HUES6 (cell line): ENCODE results near the gene AGAP4.
"Not testable (repeated sequence)": the region's sequence is repeated elsewhere in the genome, so short reads cannot be mapped to it uniquely, and the experiment has no call there.

ENCODE experiments used
- H3K27ac ChIP-seq: 2 replicates; pipeline ENCODE4 v1.7.0; 2013; ENCODE audit warnings: low read depth, mild to moderate bottlenecking, low read length, inconsistent platforms
- H3K27me3 ChIP-seq: 2 replicates; pipeline ENCODE4 v1.6.1; 2013; ENCODE audit warnings: low read length; ENCODE audit not compliant: control insufficient read depth, insufficient read depth
- H3K36me3 ChIP-seq: 2 replicates; pipeline ENCODE4 v1.6.1; 2013; ENCODE audit warnings: low read length; ENCODE audit not compliant: control insufficient read depth, insufficient read depth
- H3K4me1 ChIP-seq: 2 replicates; pipeline ENCODE4 v1.6.1; 2013; ENCODE audit warnings: low read length; ENCODE audit not compliant: control insufficient read depth, insufficient read depth
- H3K4me3 ChIP-seq: 2 replicates; pipeline ENCODE4 v1.5.1; 2013; ENCODE audit warnings: low read depth, low read length
- H3K9ac ChIP-seq: one replicate; pipeline ENCODE4 v1.6.1; 2013; ENCODE audit warnings: mild to moderate bottlenecking, low read length
- H3K9me3 ChIP-seq: 2 replicates; pipeline ENCODE4 v1.6.1; 2013; ENCODE audit warnings: low read depth, low read length; ENCODE audit not compliant: control insufficient read depth, insufficient read depth

The AGAP4 gene

DNA sequence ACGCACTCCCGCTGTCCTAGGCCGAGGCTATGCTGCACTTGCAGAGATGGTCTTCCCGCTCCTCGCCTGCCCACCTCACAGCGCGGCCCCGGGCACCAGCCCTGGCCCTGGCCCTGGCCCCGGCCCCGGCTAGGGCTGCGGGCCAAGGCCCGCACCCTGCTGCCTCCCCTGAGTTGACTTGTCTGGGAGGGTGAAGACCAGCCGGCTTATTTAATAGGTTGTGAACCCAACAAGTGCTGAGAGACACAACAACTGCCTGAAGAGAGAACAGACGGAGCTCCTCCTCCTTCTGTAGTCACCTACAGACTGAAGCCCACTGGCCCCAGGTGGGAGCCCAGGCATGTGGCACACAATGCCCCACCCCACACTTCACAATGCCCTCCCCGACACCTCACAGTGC is at the start of gene AGAP4:
Gene AGAP4 (minus strand): TSS at position 101 of the 400 bp plus-strand sequence. CDS start 153 bp downstream, outside the sequence.
- not testable (repeated sequence) for H3K9ac ChIP-seq

DNA sequence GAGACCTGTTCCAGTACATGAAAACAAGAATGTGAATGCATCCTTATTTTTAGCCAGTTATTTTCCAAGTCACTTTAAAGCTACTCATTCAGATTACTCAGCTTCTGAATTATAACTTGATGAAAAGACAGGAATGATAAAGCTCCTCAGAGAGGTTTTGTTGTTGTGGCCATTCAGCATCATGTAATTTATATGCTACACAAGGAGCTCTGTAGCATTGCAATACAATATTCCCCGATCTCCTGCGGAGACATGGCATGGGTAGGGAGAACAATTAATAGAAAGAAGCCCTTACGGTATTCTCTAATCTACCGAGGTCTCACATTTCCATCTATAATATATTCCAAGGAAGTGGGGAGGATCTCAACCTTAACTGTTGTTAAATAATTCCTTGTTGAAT is 43.4 kb upstream of the AGAP4 start:
- H3K4me3 ChIP-seq, H3K4me1 ChIP-seq, H3K27ac ChIP-seq, H3K27me3 ChIP-seq, H3K36me3 ChIP-seq, H3K9ac ChIP-seq, H3K9me3 ChIP-seq: not testable (repeated sequence)

More for the DNA sequence above, at the start of gene AGAP4:
- not testable (repeated sequence) for H3K36me3 ChIP-seq, H3K9me3 ChIP-seq, H3K4me3 ChIP-seq, H3K4me1 ChIP-seq, H3K27me3 ChIP-seq, H3K27ac ChIP-seq

DNA sequence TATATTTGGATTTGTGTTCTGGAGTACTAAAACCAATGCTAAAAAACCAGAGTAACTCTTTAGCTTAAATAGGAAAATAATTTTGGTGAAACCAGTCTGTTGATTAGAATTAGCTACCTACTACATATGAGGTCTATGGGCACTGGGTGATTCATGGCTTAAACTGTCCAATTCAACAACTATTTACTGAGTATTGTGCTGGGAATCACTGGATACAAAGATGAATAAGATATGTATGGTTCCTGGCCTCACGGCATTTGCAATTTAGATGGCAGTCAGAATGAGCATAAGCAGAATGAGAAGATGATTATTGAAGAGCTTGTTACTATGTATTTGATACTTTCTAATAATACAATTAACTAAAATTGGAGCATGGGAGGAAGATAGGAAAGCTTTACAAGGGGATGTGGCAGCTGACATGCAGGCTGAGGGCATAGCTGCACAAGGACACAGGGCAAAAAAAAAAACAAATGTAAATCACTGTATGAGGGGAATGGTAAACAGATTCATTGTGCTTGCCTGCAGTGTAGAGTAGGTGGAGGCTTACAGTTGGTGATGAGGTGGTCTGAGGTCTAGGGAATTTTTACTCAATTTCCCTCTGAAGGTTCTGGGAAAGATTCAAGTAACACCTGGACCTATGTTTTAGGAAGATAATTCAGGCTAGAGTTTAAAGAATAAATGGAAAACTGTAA is 42.4 kb upstream of the AGAP4 start:
- not testable (repeated sequence) for H3K9me3 ChIP-seq, H3K27me3 ChIP-seq, H3K36me3 ChIP-seq, H3K9ac ChIP-seq, H3K27ac ChIP-seq, H3K4me1 ChIP-seq, H3K4me3 ChIP-seq

DNA sequence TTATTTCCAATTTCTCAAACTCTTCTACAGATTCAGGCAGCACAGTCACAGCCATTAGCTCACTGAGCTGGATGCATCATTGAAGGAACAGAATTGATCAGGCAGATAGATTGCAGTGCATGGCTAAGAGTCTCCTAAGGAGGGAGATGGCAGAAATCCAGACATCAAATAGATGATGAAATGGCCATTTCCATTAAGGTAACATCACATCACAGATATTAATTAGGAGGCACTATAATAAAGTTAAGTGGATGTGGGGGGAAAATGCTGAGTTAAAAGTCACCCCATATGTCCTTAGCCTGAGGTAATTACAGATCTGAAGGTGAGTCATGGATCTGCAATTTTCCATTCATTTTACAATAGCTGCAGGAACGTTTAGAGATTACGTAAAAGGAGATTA is 35.6 kb upstream of the AGAP4 start:
- H3K27ac ChIP-seq, H3K4me1 ChIP-seq, H3K9me3 ChIP-seq, H3K27me3 ChIP-seq, H3K4me3 ChIP-seq, H3K36me3 ChIP-seq, H3K9ac ChIP-seq: not testable (repeated sequence)

DNA sequence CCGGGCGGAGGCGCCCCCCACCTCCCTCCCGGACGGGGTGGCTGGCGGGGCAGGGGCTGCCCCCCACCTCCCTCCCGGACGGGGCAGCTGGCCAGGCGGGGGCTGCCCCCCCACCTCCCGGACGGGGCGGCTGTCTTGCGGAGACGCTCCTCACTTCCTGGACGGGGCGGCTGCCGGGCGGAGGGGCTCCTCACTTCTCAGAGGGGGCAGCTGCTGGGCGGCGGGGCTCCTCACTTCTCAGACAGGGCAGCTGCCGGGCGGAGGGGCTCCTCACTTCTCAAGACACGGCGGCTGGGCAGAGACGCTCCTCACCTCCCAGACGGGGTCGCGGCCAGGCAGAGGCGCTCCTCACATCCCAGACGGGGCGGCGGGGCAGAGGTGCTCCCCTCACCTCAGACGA is 18.1 kb upstream of the AGAP4 start:
- H3K9ac ChIP-seq, H3K27me3 ChIP-seq, H3K36me3 ChIP-seq, H3K9me3 ChIP-seq, H3K4me3 ChIP-seq, H3K27ac ChIP-seq, H3K4me1 ChIP-seq: not testable (repeated sequence)

DNA sequence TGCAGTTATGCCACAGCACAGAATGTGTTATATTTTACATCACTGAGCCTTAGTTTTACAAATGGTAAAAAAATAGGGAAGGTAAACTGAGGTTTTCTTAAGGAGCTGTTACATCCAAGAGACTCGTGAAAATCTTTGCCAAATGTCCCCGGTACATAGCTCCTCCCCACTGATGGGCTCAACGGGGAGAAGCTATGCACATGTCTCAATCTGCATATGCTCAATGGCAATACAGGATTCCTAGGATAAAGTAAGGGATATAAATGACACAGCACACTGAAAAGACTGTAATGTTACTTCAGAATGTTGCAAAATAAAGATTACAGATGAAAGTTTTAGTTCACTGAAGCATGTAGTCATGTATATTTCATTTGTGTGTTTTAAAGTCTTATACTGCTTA is 17.0 kb upstream of the AGAP4 start:
- not testable (repeated sequence) for H3K27ac ChIP-seq, H3K4me1 ChIP-seq, H3K9me3 ChIP-seq, H3K36me3 ChIP-seq, H3K4me3 ChIP-seq, H3K9ac ChIP-seq, H3K27me3 ChIP-seq

DNA sequence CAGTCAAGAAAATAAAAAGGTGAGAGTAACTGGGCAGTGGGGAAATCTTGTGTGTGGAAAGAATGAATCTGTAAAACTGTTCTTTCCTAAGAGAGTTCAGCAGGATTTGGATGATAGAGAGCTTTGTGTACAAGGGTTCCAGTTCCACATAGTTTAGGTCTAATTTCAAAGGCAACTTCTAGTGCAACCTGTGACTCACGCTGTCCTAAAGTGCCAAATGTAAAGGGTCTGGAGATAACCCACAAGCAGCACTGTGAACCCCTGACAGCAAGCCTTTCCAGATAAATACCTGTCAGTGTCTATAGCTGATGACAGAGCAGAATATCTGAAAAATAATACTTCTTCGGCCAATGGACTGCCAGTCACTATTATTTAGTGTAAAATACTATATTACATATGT is 16.3 kb upstream of the AGAP4 start:
- H3K36me3 ChIP-seq, H3K27me3 ChIP-seq, H3K9me3 ChIP-seq, H3K4me3 ChIP-seq, H3K4me1 ChIP-seq, H3K27ac ChIP-seq, H3K9ac ChIP-seq: not testable (repeated sequence)

DNA sequence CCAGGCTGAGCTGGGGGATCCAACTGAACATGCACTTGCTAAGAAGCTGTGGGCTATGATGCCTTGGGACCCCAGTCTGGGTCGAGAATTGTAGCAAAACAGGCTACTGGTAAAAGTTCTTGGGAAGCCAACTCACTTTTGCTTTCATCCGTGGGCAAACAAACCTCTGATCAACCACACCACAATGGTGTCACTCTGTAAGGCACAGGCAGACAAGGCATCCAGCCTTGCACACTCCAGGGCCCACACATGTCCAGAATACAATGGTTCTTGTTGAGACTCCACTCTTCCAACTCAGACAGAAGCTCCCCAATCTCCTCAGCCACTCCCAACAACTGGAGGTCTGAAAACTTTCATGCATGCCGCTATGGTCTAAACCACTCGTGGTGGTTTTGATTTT is 10.6 kb upstream of the AGAP4 start:
- not testable (repeated sequence) for H3K4me3 ChIP-seq, H3K36me3 ChIP-seq, H3K9ac ChIP-seq, H3K27me3 ChIP-seq, H3K9me3 ChIP-seq, H3K4me1 ChIP-seq, H3K27ac ChIP-seq

DNA sequence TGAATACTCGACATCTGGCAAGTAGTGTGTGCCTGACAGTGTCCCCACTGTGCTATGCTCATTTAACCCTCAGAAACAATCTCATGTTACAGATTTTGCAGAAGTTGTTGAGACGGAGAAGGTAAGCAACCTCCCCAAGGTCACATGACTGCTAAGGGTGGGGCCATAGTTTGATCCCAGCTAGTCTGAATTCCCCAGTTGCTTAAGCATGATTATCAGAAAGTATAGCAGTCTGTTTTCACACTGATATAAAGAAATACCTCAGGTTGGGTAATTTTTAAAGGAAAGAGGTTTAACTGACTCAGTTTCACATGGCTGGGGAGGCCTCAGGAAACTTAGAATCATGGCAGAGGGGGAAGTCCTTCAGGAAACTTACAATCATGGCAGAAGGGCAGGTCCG is 1.2 kb upstream of the AGAP4 start:
- H3K9ac ChIP-seq, H3K27me3 ChIP-seq: not testable (repeated sequence)

DNA sequence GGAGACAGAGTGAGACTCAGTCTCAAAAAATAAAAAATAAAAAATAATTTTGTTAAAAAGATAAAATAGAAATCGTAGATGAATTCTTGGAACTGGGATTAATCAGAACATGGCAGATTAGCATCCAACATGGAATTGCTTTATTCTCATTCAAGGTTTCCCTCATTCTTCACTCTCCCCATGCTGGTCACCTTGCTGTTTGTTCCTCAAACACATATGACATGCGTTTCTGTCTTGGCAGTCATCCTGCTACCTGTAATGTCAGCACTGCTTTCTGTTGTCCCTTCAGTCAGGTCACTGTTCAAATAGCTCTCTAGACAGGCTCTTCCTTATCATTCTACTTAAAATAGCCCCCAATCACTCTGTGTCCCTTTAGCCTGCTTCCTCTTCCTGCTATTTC is 24.4 kb downstream of the AGAP4 start:
- not testable (repeated sequence) for H3K36me3 ChIP-seq, H3K27ac ChIP-seq, H3K4me1 ChIP-seq, H3K9me3 ChIP-seq, H3K9ac ChIP-seq, H3K4me3 ChIP-seq, H3K27me3 ChIP-seq

More for the DNA sequence above, 1.2 kb upstream of the AGAP4 start:
- H3K9me3 ChIP-seq, H3K36me3 ChIP-seq, H3K4me3 ChIP-seq, H3K4me1 ChIP-seq, H3K27ac ChIP-seq: not testable (repeated sequence)

DNA sequence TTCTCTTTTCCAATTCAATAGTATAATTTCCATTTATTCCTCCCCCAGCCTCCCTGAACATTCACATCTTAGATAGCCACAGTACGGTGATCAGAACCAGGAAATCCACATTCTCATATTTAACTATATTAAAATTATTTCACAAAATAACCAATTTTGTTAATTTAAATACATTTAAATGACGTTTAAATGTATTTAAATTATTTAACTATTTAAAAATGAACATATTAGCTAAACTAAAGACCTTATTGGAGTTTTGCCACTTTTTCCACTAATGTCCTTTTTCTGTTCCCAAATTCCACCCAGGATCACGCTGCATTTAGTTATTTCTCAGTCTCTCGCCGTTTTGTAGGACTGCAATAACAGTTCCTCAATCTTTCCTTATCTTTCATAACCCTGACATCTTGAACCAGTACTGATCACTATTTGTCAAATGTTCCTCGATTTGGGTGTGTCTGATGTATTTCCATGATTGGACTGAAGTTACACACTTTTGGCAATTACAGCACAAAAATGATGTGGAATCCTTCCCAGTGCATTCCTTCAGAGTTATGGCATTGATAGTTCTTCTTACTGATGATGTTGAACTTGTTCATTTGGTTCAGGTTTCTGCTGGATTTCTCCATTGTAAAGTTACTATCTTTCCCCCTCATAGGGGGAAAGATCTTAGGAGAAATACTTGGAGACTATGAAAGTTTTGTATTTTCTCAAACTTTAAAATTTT is 27.0 kb downstream of the AGAP4 start:
- not testable (repeated sequence) for H3K27ac ChIP-seq, H3K36me3 ChIP-seq, H3K9ac ChIP-seq, H3K4me3 ChIP-seq, H3K4me1 ChIP-seq, H3K27me3 ChIP-seq
- peaks cover 20% of the 10 kb centered on the region for H3K9me3 ChIP-seq
